NCI-H2196 (cell line): ENCODE results near the gene ZNF675.
"Not testable (repeated sequence)": the region's sequence is repeated elsewhere in the genome, so short reads cannot be mapped to it uniquely, and the experiment has no call there.

Experiments
- DNase-seq: peaks from one replicate; lab custom pipeline; 2025; ENCODE audit not compliant: unreplicated experiment; lab: John Stamatoyannopoulos, UW

Gene ZNF675

GRCh38 chr19:23686621-23687423 is at the start of gene ZNF675:
ZNF675 (minus strand) TSS chr19:23687212; CDS start chr19:23687033, 179 bp downstream.
- DNase-seq: peak; percentile 90

- not testable (repeated sequence) for DNase-seq
These were observed 43.9 kb upstream of the ZNF675 start for GRCh38 chr19:23730729-23731465.

GRCh38 chr19:23724161-23724560 is 37.1 kb upstream of the ZNF675 start:
- not testable (repeated sequence) for DNase-seq

- DNase-seq: no peak
These were observed 31.8 kb upstream of the ZNF675 start for GRCh38 chr19:23718802-23719201.

- DNase-seq: no peak
These were observed 29.8 kb upstream of the ZNF675 start for GRCh38 chr19:23716792-23717191.

GRCh38 chr19:23709347-23709746 is 22.3 kb upstream of the ZNF675 start:
- no peak for DNase-seq

- no peak for DNase-seq
These were observed 19.6 kb upstream of the ZNF675 start for GRCh38 chr19:23706657-23707056.

GRCh38 chr19:23699521-23699860 is 12.5 kb upstream of the ZNF675 start:
- no peak for DNase-seq

GRCh38 chr19:23698711-23699520 is 11.9 kb upstream of the ZNF675 start:
- DNase-seq: no peak

GRCh38 chr19:23692937-23693336 is 5.9 kb upstream of the ZNF675 start:
- DNase-seq: not testable (repeated sequence)

GRCh38 chr19:23673132-23673531 is 13.9 kb downstream of the ZNF675 start:
- DNase-seq: no peak

GRCh38 chr19:23668606-23669005 is 18.4 kb downstream of the ZNF675 start:
- not testable (repeated sequence) for DNase-seq

GRCh38 chr19:23665651-23666410 is 21.2 kb downstream of the ZNF675 start:
- no peak for DNase-seq

- DNase-seq: not testable (repeated sequence)
These were observed 37.2 kb downstream of the ZNF675 start for GRCh38 chr19:23649817-23650216.
